MM.1S (cell line): Measurements from ENCODE around the gene PITPNM3.

Experiments used
- DNase-seq: peaks from one replicate; pipeline ENCODE4 v3.0.0-alpha.2; 2015
- H2AFZ ChIP-seq: fragments of 300-600 bp; sonication (generic); 2 replicates; pipeline ENCODE4 v1.6.0; 2016; ENCODE audit warnings: antibody characterized with exemption, low read length
- H3F3A ChIP-seq: fragments of 300-600 bp; sonication (generic); 2 replicates; pipeline ENCODE4 v1.6.1; 2016; ENCODE audit warnings: mild to moderate bottlenecking, antibody characterized with exemption, low read length, moderate library complexity, mixed read lengths; ENCODE audit not compliant: insufficient read depth
- H3K27ac ChIP-seq: fragments of 300-600 bp; sonication (generic); 2 replicates; pipeline ENCODE4 v1.5.1; 2016; ENCODE audit warnings: mild to moderate bottlenecking, low read length
- H3K27me3 ChIP-seq: fragments of 300-600 bp; sonication (generic); replicated peaks from 2 replicates; pipeline ENCODE4 v1.6.0; 2016; ENCODE audit warnings: low read length; ENCODE audit not compliant: insufficient read depth
- H3K36me3 ChIP-seq: fragments of 300-600 bp; sonication (generic); replicated peaks from 2 replicates; pipeline ENCODE4 v1.6.1; 2016; ENCODE audit warnings: mild to moderate bottlenecking, low read length, mixed read lengths; ENCODE audit not compliant: insufficient read depth
- H3K4me1 ChIP-seq: fragments of 300-600 bp; sonication (generic); 2 replicates; pipeline ENCODE4 v1.6.1; 2016; ENCODE audit warnings: low read length, mixed read lengths
- H3K4me2 ChIP-seq: fragments of 300-600 bp; sonication (generic); 2 replicates; pipeline ENCODE4 v1.6.0; 2016; ENCODE audit warnings: low read depth, low read length
- H3K4me3 ChIP-seq: fragments of 300-600 bp; sonication (generic); 2 replicates; pipeline ENCODE4 v1.5.1; 2016; ENCODE audit warnings: low read length, mixed read lengths
- H3K79me2 ChIP-seq: fragments of 300-600 bp; sonication (generic); 2 replicates; pipeline ENCODE4 v1.6.1; 2016; ENCODE audit warnings: mixed run types, low read length, mixed read lengths
- H3K9ac ChIP-seq: fragments of 300-600 bp; sonication (generic); 2 replicates; pipeline ENCODE4 v1.6.1; 2016; ENCODE audit warnings: low read length, mixed read lengths
- H3K9me2 ChIP-seq: fragments of 300-600 bp; sonication (generic); replicated peaks from 2 replicates; pipeline ENCODE4 v1.6.1; 2016; ENCODE audit warnings: mild to moderate bottlenecking, low read length, mixed read lengths; ENCODE audit not compliant: insufficient read depth
- H3K9me3 ChIP-seq: fragments of 300-600 bp; sonication (generic); replicated peaks from 2 replicates; pipeline ENCODE4 v1.6.1; 2016; ENCODE audit warnings: mild to moderate bottlenecking, low read length, mixed read lengths; ENCODE audit not compliant: insufficient read depth
- H4K20me1 ChIP-seq: fragments of 300-600 bp; sonication (generic); 2 replicates; pipeline ENCODE4 v1.6.1; 2016; ENCODE audit warnings: mild to moderate bottlenecking, low read length, moderate library complexity, mixed read lengths; ENCODE audit not compliant: insufficient read depth
- CTCF ChIP-seq: fragments of 300-600 bp; sonication (generic); IDR thresholded peaks from 2 replicates; pipeline ENCODE4 v1.5.1; 2016; ENCODE audit warnings: antibody characterized with exemption, low read length, mixed read lengths
- EZH2 ChIP-seq: fragments of 300-600 bp; sonication (generic); optimal IDR thresholded peaks from 2 replicates; pipeline ENCODE3; 2017; ENCODE audit warnings: low read depth, mild to moderate bottlenecking, antibody characterized with exemption, low read length, mixed read lengths
- EZH2phosphoT487 ChIP-seq: fragments of 300-600 bp; sonication (generic); IDR thresholded peaks from 2 replicates; pipeline ENCODE4 v1.6.1; 2018; ENCODE audit warnings: antibody characterized with exemption, low read length

The PITPNM3 gene

DNA sequence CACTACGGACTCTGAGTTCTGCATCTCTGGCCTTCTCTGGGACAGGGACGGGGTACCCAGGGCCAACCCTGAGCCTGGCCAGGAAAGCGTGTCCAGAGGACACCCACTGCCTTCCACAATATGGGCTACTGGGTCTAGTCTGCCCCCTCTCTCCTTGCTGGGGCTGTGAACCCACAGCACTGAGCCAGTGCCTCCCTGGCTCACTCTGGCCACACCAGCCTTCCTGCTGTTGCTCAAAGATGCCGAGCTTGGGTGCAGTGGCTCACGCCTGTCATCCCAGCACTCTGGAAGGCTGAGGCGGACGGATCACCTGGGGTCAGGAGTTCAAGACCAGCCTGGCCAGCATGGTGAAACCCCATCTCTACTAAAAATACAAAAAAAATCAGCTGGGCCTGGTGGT, 24.8 kb downstream of the PITPNM3 start:
- Histone ChIP-seq H3K4me2 (no peak overlapping the region), H3K27me3 (0 out of 2 replicates have a peak, but pooled peaks cover 4% of the 10 kb centered on the region), H2AFZ (no peak overlapping the region), H3K4me1 (no peaks in the 10 kb centered on the region), H3K79me2 (no peaks in the 10 kb centered on the region), H3K9me2 (no peaks in the 10 kb centered on the region), H3K4me3 (no peak overlapping the region), H3K9me3 (no peaks in the 10 kb centered on the region), H3K36me3 (no peaks in the 10 kb centered on the region), H3K9ac (no peak overlapping the region), H3K27ac (no peak overlapping the region), H4K20me1 (no peaks in the 10 kb centered on the region), H3F3A (no peaks in the 10 kb centered on the region)
- DNase-seq = no peak
- TF ChIP-seq CTCF = no peak
- TF ChIP-seq EZH2phosphoT487 = no peak
- TF ChIP-seq EZH2 = no peak

DNA sequence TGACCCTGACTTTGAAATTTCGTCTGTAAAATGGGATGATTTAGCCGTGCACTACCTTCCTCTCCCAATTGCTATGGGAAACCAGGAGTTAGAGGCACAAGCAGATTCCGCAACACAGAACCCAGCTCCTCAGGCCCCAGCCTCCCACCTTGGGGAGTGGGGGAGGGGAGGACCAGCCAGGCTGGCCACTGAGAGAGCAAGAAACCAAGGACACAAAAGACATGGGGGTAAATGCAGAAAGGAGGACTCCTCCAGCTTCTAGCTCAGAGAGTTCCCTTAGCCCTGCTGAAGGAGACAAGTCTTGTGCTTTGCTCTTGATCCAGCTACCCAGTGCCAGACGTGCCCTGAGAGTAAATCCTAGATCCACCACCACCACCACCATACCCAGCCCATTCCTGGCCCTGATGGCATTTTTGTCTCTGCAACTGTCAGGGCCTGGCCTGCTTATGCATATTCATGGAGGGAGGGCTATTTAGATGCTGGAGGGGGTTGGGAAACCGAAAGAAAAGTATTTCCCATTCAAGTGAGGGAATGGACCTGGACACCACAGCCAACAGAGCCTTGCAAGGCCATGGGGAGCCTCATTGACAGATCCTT, 25.9 kb downstream of the PITPNM3 start:
- Histone ChIP-seq H3F3A (no peaks in the 10 kb centered on the region), H3K9me3 (no peaks in the 10 kb centered on the region), H2AFZ (no peak overlapping the region), H3K36me3 (no peaks in the 10 kb centered on the region), H3K9me2 (no peaks in the 10 kb centered on the region), H3K27me3 (0 out of 2 replicates have a peak, but pooled peaks cover 4% of the 10 kb centered on the region), H3K4me2 (no peak overlapping the region), H4K20me1 (no peaks in the 10 kb centered on the region), H3K27ac (no peak overlapping the region), H3K4me1 (no peaks in the 10 kb centered on the region), H3K4me3 (no peak overlapping the region), H3K79me2 (no peaks in the 10 kb centered on the region), H3K9ac (no peak overlapping the region)
- TF ChIP-seq EZH2 = no peak
- no peak for TF ChIP-seq EZH2phosphoT487
- TF ChIP-seq CTCF = no peak
- no peak for DNase-seq

DNA sequence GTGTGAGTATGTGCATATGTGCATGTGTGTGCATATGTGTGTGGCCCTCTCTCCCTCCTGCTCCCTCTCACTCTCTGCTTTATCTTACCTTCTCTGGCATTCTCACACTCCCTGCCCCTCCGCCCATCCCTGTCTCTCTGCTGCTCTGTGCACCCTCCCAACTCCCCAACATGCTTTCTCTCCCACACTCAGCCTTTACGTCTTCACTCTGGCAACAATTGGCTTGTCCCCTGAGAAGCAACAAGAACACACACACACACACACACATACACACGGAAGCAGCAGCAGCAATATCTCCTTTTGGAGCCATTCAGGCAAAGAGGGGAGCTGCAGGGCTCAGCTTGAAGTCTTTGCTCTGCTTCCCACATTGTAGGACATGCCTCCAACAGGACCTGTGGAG, 27.8 kb downstream of the PITPNM3 start:
- Histone ChIP-seq H3K4me2 (no peak overlapping the region), H3F3A (no peaks in the 10 kb centered on the region), H3K9me2 (no peaks in the 10 kb centered on the region), H2AFZ (no peak overlapping the region), H3K79me2 (no peaks in the 10 kb centered on the region), H3K4me3 (no peak overlapping the region), H3K36me3 (no peaks in the 10 kb centered on the region), H3K9ac (no peak overlapping the region), H3K27ac (no peak overlapping the region), H3K27me3 (0 out of 2 replicates have a peak, but pooled peaks cover 4% of the 10 kb centered on the region), H4K20me1 (no peaks in the 10 kb centered on the region), H3K9me3 (no peaks in the 10 kb centered on the region), H3K4me1 (no peaks in the 10 kb centered on the region)
- DNase-seq = no peak
- TF ChIP-seq CTCF = no peak
- TF ChIP-seq EZH2phosphoT487 = no peak
- no peak for TF ChIP-seq EZH2
